ENCODE data around the gene SPDEF. TPM values are rescaled to one million over a fixed set of nuclear protein-coding genes. Genes with fewer than 3 reads are reported as not detected.

SPDEF gene
- total and polyA plus RNA-seq, 3 experiments from 2014 or later, result not detected

- CTCF ChIA-PET, result no interaction called here
- no peaks in the 10 kb centered on the region for H3K9me3 Mint-ChIP-seq
- no peaks in the 10 kb centered on the region for H3K4me1 ChIP-seq (ENCODE audit: insufficient read depth, low read length)
These were observed 36.0 kb downstream of the SPDEF start for GRCh38 chr6:34519971-34520644.

GRCh38 chr6:34518669-34519365, 37.3 kb downstream of the SPDEF start:
- no peaks in the 10 kb centered on the region for H3K9me3 Mint-ChIP-seq
- H3K27me3 Mint-ChIP-seq, result peaks cover 1 to 6% of the 10 kb centered on the region in 2 donors
- no peaks in the 10 kb centered on the region for H3K36me3 ChIP-seq (ENCODE audit: insufficient read depth, low read length)
- no peak for DNase-seq
- no peaks in the 10 kb centered on the region for H3K4me1 ChIP-seq (ENCODE audit: insufficient read depth, low read length)
- H3K4me3 Mint-ChIP-seq, result no peak overlapping the region
- no peak overlapping the region for H3K27ac ChIP-seq (ENCODE audit: low read depth, low read length)
- H3K9me3 ChIP-seq (ENCODE audit: low read length), result no peaks in the 10 kb centered on the region
- peak overlapping the region in 3 of 8 donors; percentile 11 to 19 (median 15) for H3K27ac Mint-ChIP-seq
- no peaks in the 10 kb centered on the region for H3K36me3 Mint-ChIP-seq
- H3K27me3 ChIP-seq (ENCODE audit: insufficient read depth, low read length, poor library complexity, severe bottlenecking), result no peaks in the 10 kb centered on the region
- ChIA-PET CTCF (interaction anchor here (1.1 kb wide), 1 partner anchor 9 kb away, joined by 3 read pairs; no protein-coding TSS in a partner anchor), POLR2A (no interaction called here)
- peaks cover 10 to 15% (median 12%) of the 10 kb centered on the region in 3 donors for H3K4me1 Mint-ChIP-seq
- H3K4me3 ChIP-seq (ENCODE audit: low read length), result no peak overlapping the region

More at GRCh38 chr6:34519971-34520644, 36.0 kb downstream of the SPDEF start:
- no peak overlapping the region for H3K4me3 ChIP-seq (ENCODE audit: low read length)
- Mint-ChIP-seq H3K36me3 (no peaks in the 10 kb centered on the region), H3K4me3 (no peak overlapping the region), H3K27ac (peak overlapping the region in 2 of 8 donors; percentile 33 to 42), H3K4me1 (peaks cover 10 to 17% (median 12%) of the 10 kb centered on the region in 3 donors), H3K27me3 (peaks cover 1 to 3% of the 10 kb centered on the region in 2 donors)
- H3K9me3 ChIP-seq (ENCODE audit: low read length), result no peaks in the 10 kb centered on the region
- POLR2A ChIA-PET, result no interaction called here
- peak in 1 of 5 donors; percentile 39 for DNase-seq
- H3K36me3 ChIP-seq (ENCODE audit: insufficient read depth, low read length), result no peaks in the 10 kb centered on the region
- H3K27me3 ChIP-seq (ENCODE audit: insufficient read depth, low read length, poor library complexity, severe bottlenecking), result no peaks in the 10 kb centered on the region
- H3K27ac ChIP-seq (ENCODE audit: low read depth, low read length), result no peak overlapping the region

- H3K4me1 Mint-ChIP-seq, result peaks cover 2 to 6% (median 4%) of the 10 kb centered on the region in 3 donors
- H3K36me3 ChIP-seq (ENCODE audit: insufficient read depth, low read length), result no peaks in the 10 kb centered on the region
- no peaks in the 10 kb centered on the region for H3K27me3 ChIP-seq (ENCODE audit: insufficient read depth, low read length, poor library complexity, severe bottlenecking)
- no peaks in the 10 kb centered on the region for H3K9me3 Mint-ChIP-seq
- peak overlapping the region in 1 of 8 donors; percentile 61 for H3K27ac Mint-ChIP-seq
- peaks cover under 1 to 8% of the 10 kb centered on the region in 2 donors for H3K27me3 Mint-ChIP-seq
- no peaks in the 10 kb centered on the region for H3K9me3 ChIP-seq (ENCODE audit: low read length)
- no peak overlapping the region for H3K27ac ChIP-seq (ENCODE audit: low read depth, low read length)
- no peak overlapping the region for H3K4me3 Mint-ChIP-seq
- no peaks in the 10 kb centered on the region for H3K36me3 Mint-ChIP-seq
- no peak for DNase-seq
- POLR2A ChIA-PET, result no interaction called here
- H3K4me1 ChIP-seq (ENCODE audit: insufficient read depth, low read length), result no peaks in the 10 kb centered on the region
- no peak overlapping the region for H3K4me3 ChIP-seq (ENCODE audit: low read length)
- CTCF ChIA-PET, result interaction anchor here (0.6 to 1.1 kb wide), 2 partner anchors 10 to 223 kb away, joined by 3 read pairs; no protein-coding TSS in a partner anchor
These were observed 38.2 kb downstream of the SPDEF start for GRCh38 chr6:34517966-34518365.

- Histone ChIP-seq H3K36me3 (ENCODE audit: insufficient read depth, low read length) (no peaks in the 10 kb centered on the region), H3K9me3 (ENCODE audit: low read length) (no peaks in the 10 kb centered on the region), H3K27me3 (ENCODE audit: insufficient read depth, low read length, poor library complexity, severe bottlenecking) (no peaks in the 10 kb centered on the region), H3K4me1 (ENCODE audit: insufficient read depth, low read length) (no peaks in the 10 kb centered on the region), H3K27ac (ENCODE audit: low read depth, low read length) (no peak overlapping the region), H3K4me3 (ENCODE audit: low read length) (no peak overlapping the region)
- Mint-ChIP-seq H3K27ac (peak overlapping the region in 1 of 8 donors; percentile 61), H3K36me3 (no peaks in the 10 kb centered on the region), H3K9me3 (no peaks in the 10 kb centered on the region), H3K4me1 (peaks cover 0 to 4% (median 2%) of the 10 kb centered on the region in 3 donors), H3K4me3 (no peak overlapping the region), H3K27me3 (peaks cover 0 to 8% of the 10 kb centered on the region in 2 donors)
- ChIA-PET CTCF (no interaction called here), POLR2A (no interaction called here)
- no peak for DNase-seq
These were observed 38.7 kb downstream of the SPDEF start for GRCh38 chr6:34517461-34517881.

GRCh38 chr6:34516391-34517324, 39.5 kb downstream of the SPDEF start:
- no peak for DNase-seq
- Histone ChIP-seq H3K27ac (ENCODE audit: low read depth, low read length) (no peak overlapping the region), H3K9me3 (ENCODE audit: low read length) (no peaks in the 10 kb centered on the region), H3K36me3 (ENCODE audit: insufficient read depth, low read length) (no peaks in the 10 kb centered on the region), H3K4me3 (ENCODE audit: low read length) (no peak overlapping the region), H3K4me1 (ENCODE audit: insufficient read depth, low read length) (no peaks in the 10 kb centered on the region), H3K27me3 (ENCODE audit: insufficient read depth, low read length, poor library complexity, severe bottlenecking) (no peaks in the 10 kb centered on the region)
- Mint-ChIP-seq H3K4me1 (peaks cover 0 to 4% (median 0%) of the 10 kb centered on the region in 3 donors), H3K27ac (no peak overlapping the region), H3K4me3 (no peak overlapping the region), H3K9me3 (no peaks in the 10 kb centered on the region), H3K36me3 (no peaks in the 10 kb centered on the region), H3K27me3 (peaks cover 0 to 8% of the 10 kb centered on the region in 2 donors)
- ChIA-PET POLR2A (no interaction called here), CTCF (no interaction called here)

- Mint-ChIP-seq H3K27ac (peak overlapping the region in 1 of 8 donors; percentile 60), H3K27me3 (peaks cover 0 to 8% of the 10 kb centered on the region in 2 donors), H3K36me3 (no peaks in the 10 kb centered on the region), H3K4me1 (peaks cover 0 to 4% (median 0%) of the 10 kb centered on the region in 3 donors), H3K4me3 (no peak overlapping the region), H3K9me3 (no peaks in the 10 kb centered on the region)
- POLR2A ChIA-PET, result no interaction called here
- CTCF ChIA-PET, result no interaction called here
- Histone ChIP-seq H3K9me3 (ENCODE audit: low read length) (no peaks in the 10 kb centered on the region), H3K27me3 (ENCODE audit: insufficient read depth, low read length, poor library complexity, severe bottlenecking) (no peaks in the 10 kb centered on the region), H3K4me3 (ENCODE audit: low read length) (no peak overlapping the region), H3K27ac (ENCODE audit: low read depth, low read length) (no peak overlapping the region), H3K4me1 (ENCODE audit: insufficient read depth, low read length) (no peaks in the 10 kb centered on the region), H3K36me3 (ENCODE audit: insufficient read depth, low read length) (no peaks in the 10 kb centered on the region)
- no peak for DNase-seq
These were observed 40.4 kb downstream of the SPDEF start for GRCh38 chr6:34515473-34516387.
